ENCODE data around the gene ACO1.

Gene ACO1

GRCh38 chr9:32404856-32405255, 20.4 kb downstream of the ACO1 start:
- Histone ChIP-seq H3K9me2 (ENCODE audit: low read depth, low read length) (no peaks in the 10 kb centered on the region), H3K4me1 (ENCODE audit: insufficient read depth, low read length, severe bottlenecking) (no peaks in the 10 kb centered on the region), H3K36me3 (ENCODE audit: insufficient read depth, low read length) (peaks cover 42% of the 10 kb centered on the region), H2AFZ (ENCODE audit: low read length) (no peak overlapping the region), H4K20me1 (ENCODE audit: insufficient read depth, low read length) (no peaks in the 10 kb centered on the region), H3K27ac (ENCODE audit: low read depth, low read length, poor library complexity, severe bottlenecking) (no peak overlapping the region), H3K27me3 (ENCODE audit: insufficient read depth, low read length) (no peaks in the 10 kb centered on the region), H3K79me2 (ENCODE audit: insufficient read depth, low read length) (no peaks in the 10 kb centered on the region), H3K9ac (ENCODE audit: low read length) (no peak overlapping the region), H3F3A (ENCODE audit: insufficient read depth, low read length) (no peaks in the 10 kb centered on the region), H3K9me3 (ENCODE audit: low read length) (no peaks in the 10 kb centered on the region), H3K4me3 (ENCODE audit: low read depth, low read length, poor library complexity, severe bottlenecking) (no peak overlapping the region), H3K4me2 (ENCODE audit: low read length) (no peak overlapping the region)
- no peak for TF ChIP-seq EZH2 (IDR thresholded peaks at IDR 0.05; ENCODE audit: borderline replicate concordance, low read length)
- TF ChIP-seq CTCF (IDR thresholded peaks at IDR 0.05; ENCODE audit: low read length): no peak

GRCh38 chr9:32405506-32405905, 21.1 kb downstream of the ACO1 start:
- H3K4me2 ChIP-seq (ENCODE audit: low read length): no peak overlapping the region
- H3K9me2 ChIP-seq (ENCODE audit: low read depth, low read length): no peaks in the 10 kb centered on the region
- peaks cover 45% of the 10 kb centered on the region for H3K36me3 ChIP-seq (ENCODE audit: insufficient read depth, low read length)
- no peak overlapping the region for H3K4me3 ChIP-seq (ENCODE audit: low read depth, low read length, poor library complexity, severe bottlenecking)
- no peaks in the 10 kb centered on the region for H4K20me1 ChIP-seq (ENCODE audit: insufficient read depth, low read length)
- H3K79me2 ChIP-seq (ENCODE audit: insufficient read depth, low read length): no peaks in the 10 kb centered on the region
- no peak overlapping the region for H3K9ac ChIP-seq (ENCODE audit: low read length)
- H3K9me3 ChIP-seq (ENCODE audit: low read length): no peaks in the 10 kb centered on the region
- no peaks in the 10 kb centered on the region for H3K4me1 ChIP-seq (ENCODE audit: insufficient read depth, low read length, severe bottlenecking)
- no peak overlapping the region for H3K27ac ChIP-seq (ENCODE audit: low read depth, low read length, poor library complexity, severe bottlenecking)
- H3K27me3 ChIP-seq (ENCODE audit: insufficient read depth, low read length): no peaks in the 10 kb centered on the region
- no peaks in the 10 kb centered on the region for H3F3A ChIP-seq (ENCODE audit: insufficient read depth, low read length)
- TF ChIP-seq CTCF (IDR thresholded peaks at IDR 0.05; ENCODE audit: low read length) (no peak), EZH2 (IDR thresholded peaks at IDR 0.05; ENCODE audit: borderline replicate concordance, low read length) (no peak)
- no peak overlapping the region for H2AFZ ChIP-seq (ENCODE audit: low read length)

GRCh38 chr9:32406046-32406445, 21.6 kb downstream of the ACO1 start:
- Histone ChIP-seq H3K4me3 (ENCODE audit: low read depth, low read length, poor library complexity, severe bottlenecking) (no peak overlapping the region), H3K4me1 (ENCODE audit: insufficient read depth, low read length, severe bottlenecking) (no peaks in the 10 kb centered on the region), H3K27ac (ENCODE audit: low read depth, low read length, poor library complexity, severe bottlenecking) (no peak overlapping the region), H3K27me3 (ENCODE audit: insufficient read depth, low read length) (no peaks in the 10 kb centered on the region), H3K4me2 (ENCODE audit: low read length) (no peak overlapping the region), H3K9me2 (ENCODE audit: low read depth, low read length) (no peaks in the 10 kb centered on the region), H3K9ac (ENCODE audit: low read length) (no peak overlapping the region), H4K20me1 (ENCODE audit: insufficient read depth, low read length) (no peaks in the 10 kb centered on the region), H3K9me3 (ENCODE audit: low read length) (no peaks in the 10 kb centered on the region), H3K79me2 (ENCODE audit: insufficient read depth, low read length) (no peaks in the 10 kb centered on the region), H3K36me3 (ENCODE audit: insufficient read depth, low read length) (peaks cover 51% of the 10 kb centered on the region), H2AFZ (ENCODE audit: low read length) (no peak overlapping the region), H3F3A (ENCODE audit: insufficient read depth, low read length) (no peaks in the 10 kb centered on the region)
- no peak for TF ChIP-seq CTCF (IDR thresholded peaks at IDR 0.05; ENCODE audit: low read length)
- no peak for TF ChIP-seq EZH2 (IDR thresholded peaks at IDR 0.05; ENCODE audit: borderline replicate concordance, low read length)

Data from OCI-LY1 (cell line).